HG02759 (cell line): ENCODE results near the gene LIMD2.

Experiments used
- ATAC-seq: cut with Tn5 transposase; IDR thresholded peaks from one replicate; pipeline ENCODE4 v1.9.1; 2021; ENCODE audit warnings: mild to moderate bottlenecking, moderate library complexity; ENCODE audit not compliant: unreplicated experiment

LIMD2 gene

DNA sequence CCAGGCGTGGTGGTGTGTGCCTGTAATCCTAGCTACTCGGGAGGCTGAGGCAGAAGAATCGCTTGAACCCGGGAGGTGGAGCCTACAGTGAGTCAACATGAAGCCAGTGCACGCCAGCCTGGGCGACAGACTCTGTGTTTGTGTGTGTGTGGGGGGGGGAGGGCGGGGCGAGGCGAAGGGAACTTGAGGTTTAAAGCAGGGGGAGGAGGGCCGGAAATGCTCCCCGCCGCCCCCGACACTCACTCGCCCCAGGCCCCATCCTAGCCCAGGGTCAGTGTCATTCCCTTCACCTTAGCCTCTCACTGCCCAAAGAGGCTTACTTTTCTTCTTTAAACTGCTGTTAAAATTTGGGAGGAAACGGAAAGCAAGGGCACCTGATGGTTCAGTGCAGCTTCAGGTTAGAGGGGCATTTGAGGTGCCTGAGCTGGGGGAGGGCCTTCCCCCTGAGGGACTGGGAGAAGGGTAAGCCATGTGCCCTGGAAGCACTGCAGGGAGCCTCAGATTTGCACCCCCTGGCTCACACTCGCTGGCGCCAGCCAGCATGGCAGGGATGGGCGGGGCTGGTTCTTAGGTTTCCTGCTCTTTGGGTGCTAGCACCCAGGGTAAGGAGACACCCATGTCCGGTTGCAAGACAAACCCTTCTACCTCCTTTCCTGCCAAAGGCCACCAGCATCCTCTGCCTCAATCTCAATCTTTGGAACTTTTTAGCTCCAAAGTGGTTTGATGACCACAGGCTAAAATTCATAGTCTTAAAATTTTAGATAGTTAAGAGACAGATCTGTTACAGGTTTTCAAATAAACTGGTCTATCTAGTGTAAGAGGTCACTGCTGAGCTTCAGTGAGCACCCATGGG is 2.2 kb upstream of the LIMD2 start:
- ATAC-seq: no peak

DNA sequence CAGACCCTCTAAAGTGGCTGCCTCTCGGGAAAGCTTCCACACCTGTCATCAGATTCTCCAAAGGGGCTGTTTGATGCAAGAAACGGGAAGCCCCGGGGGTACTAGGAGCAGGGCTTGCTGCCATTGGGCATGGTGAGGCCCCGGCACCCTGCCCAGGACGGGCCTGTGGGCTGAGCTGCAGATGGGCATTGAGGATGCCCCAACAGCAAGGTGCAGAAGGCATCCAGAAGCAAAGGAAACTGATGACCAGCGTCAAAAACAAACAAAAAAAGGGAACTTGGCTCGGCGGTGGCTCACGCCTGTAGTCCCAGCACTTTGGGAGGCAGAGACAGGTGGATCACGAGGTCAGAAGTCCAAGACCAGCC is 1.5 kb upstream of the LIMD2 start:
- no peak for ATAC-seq

DNA sequence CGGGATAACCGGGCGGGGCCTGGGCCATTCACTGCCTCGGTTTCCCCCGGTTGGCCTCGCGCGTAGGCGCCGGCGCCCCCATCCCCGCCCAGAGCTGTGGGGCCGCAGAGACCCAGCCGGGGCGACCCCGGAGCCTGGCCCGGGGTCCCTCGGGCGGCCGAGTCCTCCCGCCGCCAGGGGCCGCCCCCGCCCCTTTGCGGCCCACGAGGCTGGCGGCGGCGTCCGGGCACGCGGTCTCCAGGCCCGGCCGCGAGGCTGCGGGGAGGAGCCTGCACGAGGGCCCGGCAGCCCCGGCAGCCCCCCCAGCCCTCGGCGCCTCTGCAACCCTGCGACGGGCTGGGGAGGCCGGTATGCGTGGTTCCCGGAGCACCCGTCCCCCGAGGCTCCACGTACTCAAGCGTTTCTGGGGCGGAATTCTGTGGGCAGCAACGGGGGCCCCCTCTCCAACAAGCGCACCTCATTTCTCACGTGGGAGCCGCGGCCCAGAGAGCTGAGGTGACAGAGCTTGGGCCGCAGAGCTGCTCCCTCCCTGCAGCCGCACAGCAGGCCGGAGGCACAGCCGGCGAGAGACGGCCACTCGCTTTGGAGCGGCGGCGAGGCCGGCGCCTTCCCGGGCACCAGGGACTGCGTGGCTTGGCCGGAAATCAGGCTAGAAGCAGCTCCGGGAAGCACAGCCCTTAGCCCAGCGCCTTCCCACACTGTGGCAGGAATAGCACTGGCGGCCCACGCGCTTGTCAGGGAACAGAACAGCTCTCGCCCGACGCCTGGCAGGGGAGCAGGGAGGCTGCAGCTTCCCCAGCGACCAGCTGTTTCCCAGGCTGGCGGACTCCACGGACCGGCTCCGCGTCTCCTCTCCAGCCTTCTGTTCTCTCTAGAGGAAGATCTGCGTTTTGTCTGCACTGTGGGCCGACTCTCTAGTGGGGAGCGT is 867 bp upstream of the LIMD2 start:
- peak; percentile 22 for ATAC-seq

DNA sequence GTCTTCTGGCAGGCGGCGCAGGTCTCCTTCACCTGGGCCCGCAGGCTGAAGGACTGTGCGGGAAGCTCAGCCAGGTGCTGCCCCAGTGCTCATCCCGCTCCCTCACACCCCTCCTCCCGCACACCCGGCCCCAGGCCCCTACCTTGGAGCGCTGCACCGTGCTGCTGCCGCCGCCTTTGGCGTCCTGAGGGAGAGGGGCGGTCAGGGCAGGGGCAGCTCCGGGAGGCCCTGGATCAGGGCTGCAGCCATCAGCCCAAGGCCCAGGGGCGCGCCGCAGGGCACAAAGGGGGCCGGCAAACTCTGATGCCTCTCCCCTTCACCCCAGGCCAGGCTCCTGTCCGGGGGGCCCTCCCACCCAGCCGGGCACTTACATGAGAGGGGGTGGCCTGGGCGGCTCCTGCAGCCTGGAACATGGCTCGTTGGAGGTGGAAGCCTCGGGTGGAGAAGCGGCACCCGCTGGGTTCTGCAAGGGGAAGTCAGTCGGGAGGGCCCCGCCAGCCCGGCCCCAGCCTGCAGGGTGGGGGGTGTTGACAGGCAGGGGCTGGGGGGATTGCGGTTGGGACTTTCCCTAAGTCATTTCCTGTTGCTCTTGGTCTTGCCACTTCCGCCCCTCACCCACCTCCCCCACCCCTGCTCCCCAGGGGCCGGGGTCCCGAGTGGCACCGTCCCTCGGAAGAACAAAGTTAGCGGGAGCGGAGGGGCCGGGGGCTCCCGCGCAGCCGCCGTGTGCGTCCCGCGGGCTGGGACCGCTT is 863 bp downstream of the LIMD2 start:
- ATAC-seq: peak; percentile 40

DNA sequence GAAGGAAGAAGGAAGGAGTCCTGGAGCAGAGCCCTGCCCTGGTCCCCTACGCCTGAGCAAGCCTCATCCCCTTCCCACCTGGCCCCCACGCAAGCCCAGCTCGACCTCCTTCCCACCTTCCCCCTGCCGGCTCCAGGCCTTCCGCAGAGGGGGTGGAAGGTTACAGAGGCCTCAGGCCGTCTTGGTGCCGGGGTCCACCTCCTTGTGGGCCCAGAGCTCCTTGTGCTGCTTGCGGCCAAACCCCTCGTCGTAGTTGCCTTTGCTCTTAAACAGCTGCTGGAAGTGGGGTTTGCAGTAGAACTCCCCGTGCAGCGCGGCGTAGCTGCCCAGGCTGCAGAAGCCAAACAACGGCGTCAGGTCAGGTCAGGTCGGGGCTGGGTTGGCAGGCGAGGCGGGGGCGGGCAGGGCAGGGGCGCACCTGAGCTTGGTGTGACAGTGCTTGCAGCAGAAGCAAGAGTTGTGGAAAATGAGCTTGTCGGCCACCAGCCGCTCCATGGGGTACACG is 1.5 kb downstream of the LIMD2 start:
- no peak for ATAC-seq

DNA sequence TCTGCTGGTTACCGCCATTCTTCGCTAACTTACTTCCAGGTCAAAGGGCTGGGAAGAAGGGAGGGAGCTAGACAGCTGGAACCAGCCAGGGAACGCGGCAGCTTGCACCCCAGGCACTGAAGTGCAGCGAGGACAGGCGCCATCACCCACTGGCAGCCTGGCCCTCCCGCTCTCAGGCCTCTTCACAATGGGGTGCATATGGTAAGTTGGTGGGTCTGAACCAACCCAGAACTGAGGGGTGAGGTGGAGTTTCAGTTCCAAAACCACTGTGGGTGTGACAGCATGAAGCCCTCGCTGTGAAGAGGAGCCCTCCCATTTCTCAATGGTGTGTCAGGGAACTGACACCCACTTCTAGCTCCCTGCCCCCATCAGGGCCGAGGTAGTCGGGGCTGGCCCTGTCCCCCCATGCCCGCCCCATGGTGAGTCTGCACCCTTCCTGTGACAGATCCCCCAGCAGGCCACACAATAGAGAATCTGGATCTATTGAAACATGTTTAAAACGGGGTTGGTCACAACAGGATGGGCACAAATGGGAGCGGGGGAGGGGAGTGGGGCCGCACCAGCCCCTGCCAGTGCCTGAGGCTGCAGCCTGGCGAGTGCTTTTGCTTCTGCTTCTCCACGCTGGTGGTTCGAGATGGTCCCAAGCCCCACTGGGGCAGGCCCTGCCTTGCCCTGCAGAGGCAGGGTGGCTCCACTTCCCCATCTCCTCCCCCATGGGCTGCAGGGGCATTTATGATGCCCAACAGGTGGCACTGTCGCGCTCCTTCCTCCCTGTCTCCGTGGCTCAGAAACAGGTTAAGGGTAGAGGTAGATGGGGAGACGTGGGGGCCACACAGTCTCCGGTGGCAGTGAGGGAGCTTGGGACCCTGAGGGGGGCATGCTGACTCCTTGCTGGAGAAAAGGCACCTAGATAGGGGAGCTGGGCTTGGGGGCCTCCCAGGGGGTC is 2.3 kb downstream of the LIMD2 start:
- ATAC-seq: peak; percentile 15

DNA sequence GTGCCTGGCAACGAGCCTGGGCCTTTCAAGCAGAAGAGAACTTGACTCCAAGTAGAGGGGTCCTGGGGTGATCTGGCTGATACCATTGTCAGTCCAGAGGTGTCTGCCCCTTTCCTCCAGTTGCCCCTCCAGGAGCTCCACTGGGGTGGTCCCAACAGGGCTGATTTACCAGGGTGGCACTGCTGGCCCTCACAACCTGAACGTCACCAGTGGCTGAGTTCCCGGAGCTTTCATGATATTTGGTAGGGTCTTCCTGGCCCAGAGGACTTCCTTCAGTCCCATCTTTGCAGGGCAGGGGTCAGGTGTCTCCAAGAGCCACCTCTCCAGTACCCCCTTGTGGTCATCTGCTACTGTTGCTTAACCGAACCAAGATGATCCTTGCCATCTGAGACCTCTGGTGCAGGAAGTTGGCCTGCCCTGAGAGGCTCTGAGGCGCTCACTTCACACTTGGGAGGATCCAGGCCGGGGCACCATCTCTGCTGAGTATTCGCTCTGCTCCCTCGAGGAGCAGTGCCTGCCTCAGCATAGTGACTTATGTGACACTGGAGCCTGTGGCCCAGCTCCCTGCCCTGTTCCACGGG is 3.5 kb downstream of the LIMD2 start:
- no peak for ATAC-seq

DNA sequence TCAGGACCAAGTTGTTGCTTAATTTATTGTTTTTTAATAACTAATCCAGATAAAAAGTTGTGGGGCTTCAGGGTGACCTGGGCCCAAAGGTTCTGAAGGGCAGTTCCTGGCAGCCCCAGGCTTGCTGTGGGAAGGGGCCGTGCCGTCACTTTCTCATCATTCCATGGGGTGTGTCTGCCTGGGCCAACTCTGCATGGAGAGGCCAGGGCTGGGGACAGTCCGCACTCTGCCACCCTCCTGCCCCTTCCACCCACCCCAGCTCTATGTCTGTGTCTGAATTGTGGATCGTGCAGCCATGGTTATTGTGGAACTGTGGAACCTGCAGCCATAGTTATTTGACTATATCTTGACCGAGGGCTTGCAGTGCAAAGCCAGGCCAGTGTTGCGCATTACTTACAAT is 4.0 kb downstream of the LIMD2 start:
- no peak for ATAC-seq

DNA sequence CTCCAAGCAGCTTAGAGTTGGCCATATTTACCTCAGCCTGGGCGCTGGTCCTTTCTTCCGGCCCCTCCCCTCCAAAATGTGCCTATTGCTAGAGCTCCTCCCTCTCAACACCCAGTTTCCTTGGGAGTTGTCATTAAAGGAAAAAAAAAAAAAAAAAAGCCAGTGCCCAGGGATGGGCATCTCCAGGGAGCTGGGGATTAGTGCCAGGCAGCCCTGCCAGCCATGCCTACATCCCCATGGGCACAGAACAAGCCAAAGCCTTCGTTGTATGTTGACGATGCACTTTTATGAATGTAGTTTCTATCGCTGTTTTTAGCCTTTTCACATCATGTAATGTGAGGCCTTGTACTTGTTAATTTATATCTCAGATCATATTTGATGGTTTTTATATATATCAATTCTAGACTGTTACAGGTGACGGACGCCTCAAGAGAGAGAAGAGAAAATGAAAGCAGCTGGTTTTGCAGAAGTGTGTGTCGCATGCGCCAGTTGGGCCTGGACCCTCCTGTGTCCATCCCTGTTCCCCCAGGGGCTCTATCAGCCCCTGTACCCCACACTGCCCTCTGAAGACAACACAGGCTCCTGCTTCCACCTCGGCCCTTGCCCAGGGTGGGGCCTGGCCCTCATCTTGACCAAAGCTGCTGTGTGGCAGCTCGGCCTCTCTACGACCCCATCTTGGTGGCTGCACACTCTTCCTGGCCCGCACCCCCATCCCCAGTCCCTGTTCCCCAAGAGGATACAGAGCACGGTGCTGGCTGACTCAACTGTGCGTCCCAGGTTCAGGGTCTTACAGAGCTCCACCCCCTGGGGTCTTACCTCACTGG is 4.8 kb downstream of the LIMD2 start:
- no peak for ATAC-seq

DNA sequence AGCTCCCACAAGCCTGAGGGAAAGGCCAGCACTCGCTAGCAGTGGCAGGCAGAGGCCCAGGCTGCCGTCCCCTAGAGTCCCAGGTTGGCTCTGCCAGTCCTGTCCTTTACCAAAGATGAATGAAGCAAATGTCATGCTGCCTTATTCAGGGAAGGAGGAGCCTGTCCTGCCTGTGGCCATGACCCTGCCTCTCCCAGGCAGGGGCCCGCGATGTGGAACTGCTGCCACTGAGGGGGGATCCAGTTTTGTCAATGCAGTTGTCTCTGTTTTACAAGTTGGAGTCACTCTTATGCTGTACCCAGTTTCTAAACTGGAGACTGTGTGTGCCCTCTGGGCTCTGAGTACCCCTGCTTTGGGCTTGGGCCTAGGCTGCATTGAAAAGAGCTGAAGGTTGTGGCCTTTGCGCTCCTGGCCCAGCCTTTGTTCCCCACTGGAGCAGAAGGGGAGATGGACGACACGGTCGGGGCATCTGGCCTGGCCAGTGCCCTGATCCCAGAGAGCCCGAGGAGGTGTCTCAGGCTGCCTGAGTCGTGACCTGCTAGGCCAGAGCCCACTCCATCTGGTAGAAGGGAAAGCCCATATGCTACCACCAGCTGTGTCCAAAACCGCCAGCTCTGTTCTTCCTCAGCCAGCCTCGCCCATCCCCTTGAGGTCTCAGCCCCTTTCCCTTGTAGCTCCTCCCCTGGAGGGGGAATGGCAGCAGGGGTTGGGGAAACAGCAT is 5.5 kb downstream of the LIMD2 start:
- ATAC-seq: no peak

DNA sequence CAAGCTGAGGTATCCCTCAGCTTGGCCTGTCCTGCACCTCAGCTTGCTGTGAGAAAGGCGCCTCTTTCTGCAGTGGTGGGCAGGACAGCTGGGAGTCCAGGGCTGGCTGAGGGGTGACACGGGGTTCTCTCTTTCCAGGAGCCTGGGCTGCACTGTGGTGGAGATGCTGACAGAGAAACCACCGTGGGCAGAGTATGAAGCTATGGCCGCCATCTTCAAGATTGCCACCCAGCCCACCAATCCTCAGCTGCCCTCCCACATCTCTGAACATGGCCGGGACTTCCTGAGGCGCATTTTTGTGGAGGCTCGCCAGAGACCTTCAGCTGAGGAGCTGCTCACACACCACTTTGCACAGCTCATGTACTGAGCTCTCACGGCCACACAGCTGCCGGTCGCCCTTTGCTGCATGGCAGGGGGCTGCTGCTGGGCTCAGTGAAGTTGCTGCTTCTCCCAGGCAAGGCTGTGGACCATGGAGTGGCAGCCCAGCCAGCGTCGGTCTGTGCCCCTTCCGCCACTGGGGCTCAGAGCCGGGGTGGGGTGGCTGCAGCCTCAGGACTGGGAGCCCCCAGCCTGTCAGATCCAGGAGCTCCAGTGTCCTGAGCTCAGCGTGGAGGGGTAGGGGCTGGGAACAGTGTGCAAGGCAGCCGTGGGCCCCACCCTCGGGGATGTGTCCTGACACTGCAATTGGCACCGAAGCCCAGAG is 6.4 kb downstream of the LIMD2 start:
- ATAC-seq: no peak

DNA sequence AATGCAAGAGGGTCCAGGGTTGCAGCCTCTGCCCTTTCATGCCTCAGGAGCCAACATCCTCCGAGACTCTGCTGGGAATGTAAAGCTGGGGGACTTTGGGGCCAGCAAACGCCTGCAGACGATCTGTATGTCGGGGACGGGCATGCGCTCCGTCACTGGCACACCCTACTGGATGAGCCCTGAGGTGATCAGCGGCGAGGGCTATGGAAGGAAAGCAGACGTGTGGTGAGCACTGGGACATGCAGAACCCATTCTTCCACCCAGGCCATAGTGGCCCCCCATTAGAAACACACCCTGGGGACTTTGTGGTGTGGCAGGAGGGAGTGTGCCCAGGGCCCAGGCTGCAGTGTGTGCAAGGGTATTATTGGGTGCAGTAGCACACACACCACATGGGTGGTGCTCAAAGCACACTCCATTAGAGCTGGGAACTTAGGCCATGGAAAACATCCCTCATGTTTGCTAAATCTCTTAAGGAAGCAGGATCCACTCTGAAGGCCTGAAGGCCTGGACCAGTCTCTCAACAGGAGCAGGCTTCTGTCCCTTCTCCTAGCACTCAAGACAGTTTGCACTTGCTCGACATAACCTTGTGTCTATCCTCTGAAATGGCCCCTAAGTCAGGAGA is 7.6 kb downstream of the LIMD2 start:
- no peak for ATAC-seq

DNA sequence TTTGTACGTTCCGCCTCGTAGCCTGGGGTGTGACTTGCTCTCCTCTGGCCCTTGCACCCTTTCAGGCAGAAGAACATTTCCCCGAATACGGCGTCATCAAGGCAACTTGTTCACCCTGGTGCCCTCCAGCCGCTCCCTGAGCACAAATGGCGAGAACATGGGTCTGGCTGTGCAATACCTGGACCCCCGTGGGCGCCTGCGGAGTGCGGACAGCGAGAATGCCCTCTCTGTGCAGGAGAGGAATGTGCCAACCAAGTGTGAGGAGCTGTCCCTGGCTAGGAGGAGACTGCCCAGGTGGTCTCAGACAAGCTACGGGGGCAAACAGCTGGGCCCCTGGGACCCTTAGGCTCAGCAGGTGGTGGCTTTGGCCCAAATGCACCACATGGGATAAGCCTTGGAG is 10.4 kb downstream of the LIMD2 start:
- no peak for ATAC-seq

DNA sequence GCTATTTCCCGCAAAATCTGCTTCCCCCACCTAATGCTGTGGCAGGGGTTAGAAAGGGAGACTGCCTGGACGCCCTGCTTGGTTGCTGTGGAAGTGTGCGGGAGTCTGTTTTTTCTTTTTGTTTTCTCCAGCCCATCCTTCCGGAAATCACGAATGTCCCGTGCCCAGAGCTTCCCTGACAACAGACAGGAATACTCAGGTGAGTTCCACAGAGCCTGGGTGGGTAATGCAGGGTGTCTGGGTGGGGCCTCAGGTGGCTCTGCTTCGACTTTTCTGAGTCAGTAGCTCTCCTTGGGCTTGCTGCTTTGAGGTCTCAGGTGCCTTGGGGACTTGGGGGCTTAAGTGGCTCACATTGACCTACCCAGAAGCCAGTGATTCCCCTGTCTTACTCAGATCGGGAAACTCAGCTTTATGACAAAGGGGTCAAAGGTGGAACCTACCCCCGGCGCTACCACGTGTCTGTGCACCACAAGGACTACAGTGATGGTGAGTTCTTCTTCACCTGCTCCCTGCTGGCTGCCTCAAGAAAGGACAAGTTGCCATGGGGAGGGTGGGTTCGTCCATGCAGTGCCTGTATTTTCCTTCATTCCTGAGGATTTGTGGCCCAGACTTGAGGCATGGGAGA is 11.4 kb downstream of the LIMD2 start:
- peak; percentile 45 for ATAC-seq

DNA sequence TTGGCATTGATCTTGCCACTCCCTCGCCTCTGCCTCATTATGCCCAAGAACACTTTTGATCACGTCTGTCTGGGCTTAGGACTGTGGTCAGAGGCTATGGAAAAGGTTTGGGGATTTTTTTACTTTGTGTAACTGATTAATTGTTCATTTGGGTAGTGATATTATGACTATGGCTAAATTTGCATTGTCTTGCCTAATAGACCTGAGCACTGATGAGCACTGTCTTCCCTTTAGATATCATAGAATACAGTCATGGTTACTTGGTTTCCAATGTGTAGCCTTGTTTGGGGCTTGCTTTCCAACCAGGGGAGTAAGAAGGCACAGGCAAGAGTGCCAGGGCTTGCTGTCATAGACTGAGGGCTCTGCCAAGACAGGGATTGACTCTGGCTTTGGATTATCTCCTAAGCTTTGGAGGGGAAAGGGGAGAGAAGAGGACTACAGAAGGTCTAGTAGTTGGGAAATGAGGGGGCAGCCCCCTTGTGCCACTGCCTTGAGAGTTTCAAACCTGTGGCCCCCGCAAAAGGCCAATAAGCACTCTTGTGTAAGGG is 13.7 kb downstream of the LIMD2 start:
- no peak for ATAC-seq

DNA sequence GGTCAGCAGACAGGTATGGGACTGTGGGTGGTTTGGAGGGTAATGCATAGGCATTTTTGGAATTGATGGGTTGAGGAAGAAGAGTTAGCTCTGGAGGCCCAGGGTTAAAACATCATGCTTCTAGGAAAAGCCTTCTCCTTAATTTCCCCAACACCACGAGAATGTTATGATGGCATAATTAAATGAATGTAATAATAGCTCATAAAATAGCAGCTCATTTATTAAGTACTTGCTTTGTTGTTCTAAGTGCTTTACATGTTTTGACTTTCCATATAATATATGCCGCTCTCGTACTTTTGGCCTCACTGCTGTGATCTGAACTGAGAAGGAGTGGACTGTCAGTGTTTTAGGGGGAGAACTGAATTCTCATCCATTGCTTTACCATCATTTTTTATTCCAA is 14.3 kb downstream of the LIMD2 start:
- ATAC-seq: no peak
